ENCODE measurements around the gene NNMT.

GRCh38 chr11:114259551-114259983 lies 36.6 kb upstream of the NNMT start:
- TF ChIP-seq POLR2A (IDR thresholded peaks at IDR 0.05) (peak in 1 of 2 donors; percentile 6), CTCF (IDR thresholded peaks at IDR 0.05 in 4 of 5, conservative IDR thresholded peaks at IDR 0.05 in 1 of 5) (no peak)

Data from gastrocnemius medialis (tissue), 4 donors.